ENCODE measurements around the gene TNIK.

The TNIK gene

GRCh38 chr3:171498921-171499320 lies 38.7 kb upstream of the TNIK start:
- TF ChIP-seq, protein P1, sequence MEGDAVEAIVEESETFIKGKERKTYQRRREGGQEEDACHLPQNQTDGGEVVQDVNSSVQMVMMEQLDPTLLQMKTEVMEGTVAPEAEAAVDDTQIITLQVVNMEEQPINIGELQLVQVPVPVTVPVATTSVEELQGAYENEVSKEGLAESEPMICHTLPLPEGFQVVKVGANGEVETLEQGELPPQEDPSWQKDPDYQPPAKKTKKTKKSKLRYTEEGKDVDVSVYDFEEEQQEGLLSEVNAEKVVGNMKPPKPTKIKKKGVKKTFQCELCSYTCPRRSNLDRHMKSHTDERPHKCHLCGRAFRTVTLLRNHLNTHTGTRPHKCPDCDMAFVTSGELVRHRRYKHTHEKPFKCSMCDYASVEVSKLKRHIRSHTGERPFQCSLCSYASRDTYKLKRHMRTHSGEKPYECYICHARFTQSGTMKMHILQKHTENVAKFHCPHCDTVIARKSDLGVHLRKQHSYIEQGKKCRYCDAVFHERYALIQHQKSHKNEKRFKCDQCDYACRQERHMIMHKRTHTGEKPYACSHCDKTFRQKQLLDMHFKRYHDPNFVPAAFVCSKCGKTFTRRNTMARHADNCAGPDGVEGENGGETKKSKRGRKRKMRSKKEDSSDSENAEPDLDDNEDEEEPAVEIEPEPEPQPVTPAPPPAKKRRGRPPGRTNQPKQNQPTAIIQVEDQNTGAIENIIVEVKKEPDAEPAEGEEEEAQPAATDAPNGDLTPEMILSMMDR (IDR thresholded peaks at IDR 0.05; ENCODE audit: low read depth, low read length): no peak
- no peak overlapping the region for H3K4me3 ChIP-seq (ENCODE audit: low read depth, low read length)

DNA sequence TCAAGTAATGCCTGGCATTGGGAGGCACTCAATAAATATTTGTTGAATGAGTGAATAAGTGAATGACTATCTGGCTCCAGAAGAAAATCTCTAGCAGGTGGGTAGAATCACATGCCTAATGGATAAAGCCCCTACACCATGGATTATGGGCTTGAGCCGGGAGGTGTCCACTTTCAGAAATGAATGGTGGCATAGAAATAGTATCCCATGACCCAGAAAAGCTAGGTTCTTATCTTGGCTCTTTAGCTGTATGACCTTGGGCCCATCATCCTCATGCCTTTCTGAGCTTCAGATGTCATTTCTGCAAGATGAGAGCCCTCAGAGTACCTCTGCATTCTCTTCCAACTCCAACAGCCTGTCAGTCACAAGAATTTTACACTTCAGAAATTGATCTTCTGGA lies 37.3 kb upstream of the TNIK start:
- no peak overlapping the region for H3K4me3 ChIP-seq (ENCODE audit: low read depth, low read length)
- TF ChIP-seq, protein P1 (IDR thresholded peaks at IDR 0.05; ENCODE audit: low read depth, low read length): no peak

DNA sequence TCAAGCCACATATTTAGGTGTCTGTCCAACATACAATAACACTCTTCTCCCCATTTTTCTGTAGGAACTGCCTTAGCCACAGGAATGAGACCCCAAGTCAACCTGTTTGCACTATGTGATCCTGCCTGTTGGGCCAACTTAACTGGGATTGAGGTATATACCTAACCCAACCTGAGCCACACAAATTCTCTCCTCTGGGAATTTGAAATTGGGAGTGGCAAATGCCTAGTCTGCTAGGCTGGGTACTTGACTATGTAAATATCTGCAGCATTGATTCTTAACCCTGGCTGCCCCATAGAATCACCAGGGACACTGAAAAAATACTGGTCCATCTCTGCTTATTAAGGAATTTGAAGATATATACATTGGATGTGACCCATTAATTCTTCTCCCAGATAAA lies 35.2 kb upstream of the TNIK start:
- H3K4me3 ChIP-seq (ENCODE audit: low read depth, low read length): no peak overlapping the region
- TF ChIP-seq, protein P1 (IDR thresholded peaks at IDR 0.05; ENCODE audit: low read depth, low read length): no peak

DNA sequence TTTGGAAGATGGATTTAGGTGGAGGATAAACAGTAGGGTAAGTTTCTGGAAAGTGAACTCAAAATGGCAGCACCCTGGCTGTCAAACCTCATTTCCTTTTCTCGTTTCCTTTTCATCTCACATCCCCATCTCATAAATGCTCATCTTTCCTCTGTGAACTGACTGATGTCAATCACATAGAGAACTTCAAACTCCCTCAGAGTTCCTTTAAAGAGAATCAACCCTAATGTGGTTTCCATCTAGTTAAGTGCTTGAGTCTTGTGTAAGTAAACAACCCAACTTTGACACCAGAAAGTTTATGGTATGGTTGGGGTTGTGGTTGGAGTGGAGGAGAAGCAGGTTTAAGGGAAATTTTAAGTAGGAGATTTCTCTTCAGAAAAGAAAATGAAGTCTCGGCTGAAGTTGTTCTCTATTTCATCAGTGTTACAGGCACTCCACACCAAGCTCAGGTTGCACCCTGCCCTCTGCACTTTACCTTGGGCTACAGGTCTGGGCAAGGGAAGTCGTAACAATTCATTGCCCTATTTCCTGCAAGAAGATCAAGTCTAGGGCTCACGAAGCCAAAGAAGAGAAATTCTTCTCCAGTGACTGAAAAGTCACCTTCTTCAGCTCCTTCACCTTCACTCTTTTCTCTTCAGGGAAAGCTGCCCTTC lies 34.4 kb upstream of the TNIK start:
- TF ChIP-seq, protein P1 (IDR thresholded peaks at IDR 0.05; ENCODE audit: low read depth, low read length): no peak
- H3K4me3 ChIP-seq (ENCODE audit: low read depth, low read length): no peak overlapping the region

DNA sequence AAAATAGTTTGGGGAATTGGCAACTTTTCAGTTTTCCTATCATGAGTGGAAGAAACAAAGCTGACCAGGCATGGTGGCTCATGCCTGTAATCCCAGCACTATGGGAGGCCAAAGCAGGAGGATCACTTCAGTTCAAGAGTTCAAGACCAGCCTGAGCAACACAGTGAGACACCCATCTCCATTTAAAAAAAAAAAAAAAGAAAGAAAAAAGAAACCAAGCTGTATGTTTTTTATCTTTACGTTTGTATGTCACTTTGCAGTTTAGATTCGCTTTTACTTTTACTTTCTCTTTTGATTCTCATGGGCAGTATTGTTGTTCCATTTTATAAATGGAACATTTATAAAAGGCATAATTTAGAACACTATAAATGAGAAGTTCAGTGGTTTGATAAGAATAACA lies 31.2 kb upstream of the TNIK start:
- no peak overlapping the region for H3K4me3 ChIP-seq (ENCODE audit: low read depth, low read length)
- TF ChIP-seq, protein P1 (IDR thresholded peaks at IDR 0.05; ENCODE audit: low read depth, low read length): no peak

DNA sequence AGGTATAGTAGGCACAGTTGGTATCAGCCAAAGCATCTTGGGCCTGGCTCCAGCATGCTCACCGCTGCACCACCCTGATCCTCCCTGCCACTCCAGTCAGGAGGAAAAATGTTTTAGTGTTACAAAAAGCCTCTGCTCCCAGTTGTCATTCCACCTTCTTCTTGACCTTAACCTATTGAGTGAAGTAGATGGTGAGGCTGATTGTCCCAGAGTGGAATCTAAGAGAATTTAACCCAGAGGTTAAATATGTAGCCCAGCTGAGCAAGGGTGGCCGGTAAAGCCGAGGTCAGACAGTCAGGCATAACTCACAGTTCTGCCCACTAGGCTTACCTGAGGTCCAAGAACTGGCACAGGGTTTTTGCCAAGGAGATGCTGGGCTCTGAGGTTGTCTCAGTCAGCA lies 30.7 kb upstream of the TNIK start:
- no peak overlapping the region for H3K4me3 ChIP-seq (ENCODE audit: low read depth, low read length)
- TF ChIP-seq, protein P1 (IDR thresholded peaks at IDR 0.05; ENCODE audit: low read depth, low read length): no peak

DNA sequence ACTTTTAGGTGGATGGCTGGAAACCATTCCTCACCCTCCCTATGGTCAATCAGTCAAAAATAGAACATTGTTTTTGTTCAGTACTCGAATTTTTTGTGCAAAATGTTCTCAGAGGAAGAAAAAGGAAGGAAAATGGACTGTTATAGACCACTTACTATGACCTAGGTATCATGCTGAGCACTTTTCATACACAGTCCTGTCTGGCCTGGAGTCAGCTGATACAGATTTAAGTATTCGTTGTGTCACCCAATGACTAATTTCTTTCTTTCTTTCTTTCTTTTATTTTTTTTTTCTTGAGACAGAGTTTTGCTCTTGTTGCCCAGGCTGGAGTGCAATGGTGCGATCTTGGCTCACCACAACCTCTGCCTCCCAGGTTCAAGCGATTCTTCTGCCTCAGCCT lies 29.1 kb upstream of the TNIK start:
- H3K4me3 ChIP-seq (ENCODE audit: low read depth, low read length): no peak overlapping the region
- TF ChIP-seq, protein P1 (IDR thresholded peaks at IDR 0.05; ENCODE audit: low read depth, low read length): no peak

Data from WI38 (cell line).